Posterior cingulate gyrus (tissue), 11 donors: Measurements from ENCODE around the gene CACNA2D4.
A peak's percentile ranks its signal among the peaks of the same experiment; 100 is the strongest.
"Not testable (repeated sequence)": the region's sequence is repeated elsewhere in the genome, so short reads cannot be mapped to it uniquely, and the experiment has no call there.

Source experiments
- DNase-seq, 10 donors: peaks; one replicate each; pipeline versions ENCODE4 v3.0.0 to v3.0.0-alpha.2; 2020 to 2021; ENCODE audit warnings: mixed read lengths in 3 of 10
- intact Hi-C: fragments of 100-400 bp; cut with DNase I; formaldehyde crosslinking; loops from one replicate; pipeline ENCODE4 v1.15.1; 2023

Gene CACNA2D4

GRCh38 chr12:1826867-1827705 lies 91.4 kb downstream of the CACNA2D4 start:
- DNase-seq, result peak in 4 of 10 donors; percentile 17 to 81 (median 73)

GRCh38 chr12:1826401-1826800 lies 92.1 kb downstream of the CACNA2D4 start:
- intact Hi-C loops, result no loop called here
- peak in 1 of 10 donors; percentile 78 for DNase-seq

More at GRCh38 chr12:1826867-1827705, 91.4 kb downstream of the CACNA2D4 start:
- intact Hi-C loops, result no loop called here

GRCh38 chr12:1825382-1826102 lies 92.9 kb downstream of the CACNA2D4 start:
- intact Hi-C loops, result no loop called here
- DNase-seq, result peak in 1 of 10 donors; percentile 83

- intact Hi-C loops, result no loop called here
- DNase-seq, result peak in 1 of 10 donors; percentile 71
Measured at GRCh38 chr12:1823237-1823636, 95.2 kb downstream of the CACNA2D4 start.

- intact Hi-C loops, result no loop called here
- no peak for DNase-seq
Measured at GRCh38 chr12:1822699-1823098, 95.8 kb downstream of the CACNA2D4 start.

- intact Hi-C loops, result no loop called here
- peak in 7 of 10 donors; percentile 35 to 89 (median 57) for DNase-seq
Measured at GRCh38 chr12:1821805-1822204, 96.6 kb downstream of the CACNA2D4 start.

- intact Hi-C loops, result no loop called here
- peak in 3 of 10 donors; percentile 36 to 89 (median 85) for DNase-seq
Measured at GRCh38 chr12:1820896-1821291, 97.6 kb downstream of the CACNA2D4 start.

- peak in 8 of 10 donors; percentile 46 to 93 (median 63) for DNase-seq
- intact Hi-C loops, result no loop called here
Measured at GRCh38 chr12:1820191-1820895, 98.1 kb downstream of the CACNA2D4 start, which contains the start of gene LRTM2. Gene LRTM2 (plus strand): TSS chr12:1820565. CDS start chr12:1828149, 7,584 bp downstream.

GRCh38 chr12:1819571-1819970 lies 98.9 kb downstream of the CACNA2D4 start:
- intact Hi-C loops, result no loop called here
- DNase-seq, result no peak

- DNase-seq, result no peak
- intact Hi-C loops, result no loop called here
Measured at GRCh38 chr12:1819050-1819449, 99.4 kb downstream of the CACNA2D4 start.

GRCh38 chr12:1817928-1818327 lies 100.5 kb downstream of the CACNA2D4 start:
- intact Hi-C loops, DNase-seq: not testable (repeated sequence)

- no peak for DNase-seq
- intact Hi-C loops, result no loop called here
Measured at GRCh38 chr12:1816730-1817348, 101.6 kb downstream of the CACNA2D4 start.

GRCh38 chr12:1815814-1816729 lies 102.4 kb downstream of the CACNA2D4 start:
- intact Hi-C loops, result no loop called here

GRCh38 chr12:1815108-1815507 lies 103.3 kb downstream of the CACNA2D4 start:
- intact Hi-C loops, result no loop called here
- no peak for DNase-seq

More at GRCh38 chr12:1815814-1816729, 102.4 kb downstream of the CACNA2D4 start:
- DNase-seq, result no peak

- no peak for DNase-seq
- intact Hi-C loops, result no loop called here
Measured at GRCh38 chr12:1814266-1814665, 104.2 kb downstream of the CACNA2D4 start.

GRCh38 chr12:1812650-1813302 lies 105.7 kb downstream of the CACNA2D4 start:
- peak in 3 of 10 donors; percentile 66 to 84 (median 67) for DNase-seq
- intact Hi-C loops, result no loop called here

GRCh38 chr12:1811948-1812291 lies 106.5 kb downstream of the CACNA2D4 start:
- peak in 1 of 10 donors; percentile 37 for DNase-seq
- intact Hi-C loops, result no loop called here

- DNase-seq, result peak in 4 of 10 donors; percentile 20 to 74 (median 62)
- intact Hi-C loops, result no loop called here
Measured at GRCh38 chr12:1811281-1811947, 107.0 kb downstream of the CACNA2D4 start.
